B cell (primary cell): Measurements from ENCODE around the gene HLA-F. TPM values are rescaled to one million over a fixed set of nuclear protein-coding genes. Genes with fewer than 3 reads are reported as not detected.

Experiments
- ATAC-seq: fragments of 200-7000 bp; cut with Tn5 transposase; one replicate; pipeline ENCODE4 v1.10.0; 2021; ENCODE audit warnings: low read depth, mild to moderate bottlenecking, moderate number of reproducible peaks, moderate library complexity
- CTCF ChIA-PET: fragments of 350-600 bp; sonication (Branson Sonifier 250); formaldehyde crosslinking; loops from one replicate; lab custom pipeline; 2021; ENCODE audit warnings: antibody characterized with exemption, inconsistent platforms; lab: Charles Lee
- POLR2A ChIA-PET: fragments of 350-600 bp; sonication (Branson Sonifier 250); formaldehyde crosslinking; loops from one replicate; lab custom pipeline; 2021; ENCODE audit warnings: antibody characterized with exemption; lab: Charles Lee
- DNase-seq: peaks from one replicate; pipeline ENCODE4 v3.0.0; 2013
- H2AFZ ChIP-seq: 2 replicates; pipeline ENCODE4 v1.6.1; 2012; ENCODE audit warnings: mild to moderate bottlenecking, low read depth, low read length; ENCODE audit not compliant: insufficient read depth, poor library complexity, severe bottlenecking
- H3K27ac ChIP-seq, 2 donors: 1 replicate in 1 of 2; 2 replicates in 1 of 2; pipeline ENCODE4 v1.5.1; 2012 to 2013; ENCODE audit warnings: low read length in 2 of 2, mild to moderate bottlenecking in 2 of 2, moderate library complexity in 1 of 2
- H3K27me3 ChIP-seq, 4 experiments: fragments of 200-600 bp in 1 of 4; sonication (generic) in 1 of 4; replicated peaks in 1 of 4; 1 replicate in 2 of 4; 2 replicates in 2 of 4; pipeline versions ENCODE4 v1.6.1 to v1.7.0; 2013 to 2016; ENCODE audit warnings: low read length in 3 of 4, mild to moderate bottlenecking in 2 of 4, mixed read lengths in 1 of 4, moderate library complexity in 1 of 4; ENCODE audit not compliant: insufficient read depth in 4 of 4, control insufficient read depth in 3 of 4; ENCODE audit errors: control extremely low read depth in 1 of 4
- H3K36me3 ChIP-seq, 2 experiments: replicated peaks in 1 of 2; 1 replicate in 1 of 2; 2 replicates in 1 of 2; pipeline versions ENCODE4 v1.6.1 to v1.7.1; 2013; ENCODE audit warnings: low read length in 1 of 2; ENCODE audit not compliant: insufficient read depth in 2 of 2, control insufficient read depth in 1 of 2; ENCODE audit errors: control extremely low read depth in 1 of 2, extremely low read depth in 1 of 2
- H3K4me1 ChIP-seq, 2 donors: fragments of 200-600 bp in 1 of 2; sonication (generic) in 1 of 2; 1 replicate in 1 of 2; 2 replicates in 1 of 2; pipeline versions ENCODE4 v1.5.1 to v1.6.1; 2013 to 2017; ENCODE audit warnings: low read length in 2 of 2; ENCODE audit not compliant: control insufficient read depth in 2 of 2, insufficient read depth in 2 of 2
- H3K4me2 ChIP-seq: replicated peaks from 2 replicates; pipeline ENCODE3; 2012; ENCODE audit warnings: mild to moderate bottlenecking, low read depth, low read length; ENCODE audit not compliant: poor library complexity, severe bottlenecking
- H3K4me3 ChIP-seq, 5 experiments: fragments of 200-600 bp in 1 of 5; sonication (generic) in 1 of 5; 1 replicate in 3 of 5; 2 replicates in 2 of 5; pipeline versions ENCODE4 v1.5.1 to v1.7.0; 2011 to 2016; ENCODE audit warnings: low read length in 4 of 5, mild to moderate bottlenecking in 4 of 5, low read depth in 2 of 5, control low read depth in 1 of 5, moderate library complexity in 1 of 5; ENCODE audit not compliant: insufficient read depth in 1 of 5; ENCODE audit errors: control extremely low read depth in 1 of 5, extremely low read depth in 1 of 5
- H3K79me2 ChIP-seq: fragments of 200-600 bp; sonication (generic); one replicate; pipeline ENCODE4 v1.6.0; 2016; ENCODE audit warnings: low read length; ENCODE audit not compliant: control insufficient read depth, insufficient read depth
- H3K9ac ChIP-seq: fragments of 200-600 bp; sonication (generic); 2 replicates; pipeline ENCODE4 v1.6.1; 2017; ENCODE audit warnings: mild to moderate bottlenecking, low read length, moderate library complexity
- H3K9me3 ChIP-seq, 3 donors: one replicate each; pipeline versions ENCODE4 v1.6.1 to v1.7.1; 2013; ENCODE audit warnings: low read length in 2 of 3; ENCODE audit not compliant: control insufficient read depth in 2 of 3, insufficient read depth in 1 of 3; ENCODE audit errors: control extremely low read depth in 1 of 3
- H4K20me1 ChIP-seq: 2 replicates; pipeline ENCODE4 v1.6.0; 2012; ENCODE audit warnings: mild to moderate bottlenecking, low read length; ENCODE audit not compliant: insufficient read depth, control insufficient read depth, poor library complexity, severe bottlenecking
- H3K27ac Mint-ChIP-seq: one replicate; pipeline ENCODE4 v1.8.0; 2021; ENCODE audit warnings: mixed read lengths
- H3K27me3 Mint-ChIP-seq: one replicate; pipeline ENCODE4 v1.8.0; 2021; ENCODE audit warnings: mixed read lengths
- H3K4me1 Mint-ChIP-seq: one replicate; pipeline ENCODE4 v1.8.0; 2021; ENCODE audit warnings: mixed read lengths
- H3K4me3 Mint-ChIP-seq: one replicate; pipeline ENCODE4 v1.8.0; 2021; ENCODE audit warnings: mixed read lengths
- H3K9me3 Mint-ChIP-seq: one replicate; pipeline ENCODE4 v1.8.0; 2022; ENCODE audit warnings: mixed read lengths; ENCODE audit not compliant: insufficient read depth
- CTCF ChIP-seq: fragments of 200-600 bp; IDR thresholded peaks from one replicate; pipeline ENCODE4 v1.8.0; 2022; ENCODE audit warnings: antibody characterized with exemption, mild to moderate bottlenecking
- EZH2 ChIP-seq: IDR thresholded peaks from 2 replicates; pipeline ENCODE4 v1.6.1; 2012; ENCODE audit warnings: borderline replicate concordance, low read depth, mild to moderate bottlenecking, moderate library complexity, low read length; ENCODE audit not compliant: insufficient read depth, poor library complexity, severe bottlenecking
- WGBS: methylation state at CpG from one replicate; pipeline ENCODE4 v1.1.5; 2013; ENCODE audit warnings: missing lambda C conversion rate; ENCODE audit not compliant: insufficient coverage; 5-methylcytosine and 5-hydroxymethylcytosine counted together
- intact Hi-C: fragments of 100-400 bp; cut with micrococcal nuclease; formaldehyde crosslinking; loops from one replicate; pipeline ENCODE4 v1.10.0; 2022
- polyA plus RNA-seq: library from polyadenylated mRNA; depleted of rRNA; stranded (reverse); fragments of >200 nt; gene quantifications from 2 replicates; pipeline ENCODE4 v1.2.3, GENCODE V29; 2012
- total RNA-seq, 2 donors: library from RNA; stranded (reverse); fragments of 120-200 nt in 1 of 2; gene quantifications; 1 replicate in 1 of 2; 2 replicates in 1 of 2; pipeline versions ENCODE4 v1.2.3 to v1.2.4, GENCODE V29; 2013 to 2022

The HLA-F gene
- total and polyA plus RNA-seq, 2 donors (not counting 1 experiment from before 2014, with no cell fraction given), result 895 to 1,409 TPM

- no peak for TF ChIP-seq EZH2
- TF ChIP-seq CTCF, result no peak
- Histone ChIP-seq H3K27me3 (no peaks in the 10 kb centered on the region), H3K4me1 (peaks cover 29 to 43% of the 10 kb centered on the region in 2 donors), H3K4me2 (peak overlapping the region; percentile 95), H3K9ac (peak overlapping the region; percentile 100), H4K20me1 (peaks cover 48% of the 10 kb centered on the region), H2AFZ (no peak overlapping the region), H3K27ac (peak overlapping the region; percentile 99 to 100), H3K79me2 (peaks cover 48% of the 10 kb centered on the region), H3K36me3 (peaks cover 0 to 43% of the 10 kb centered on the region in 2 experiments), H3K4me3 (peak overlapping the region in 4 of 5 experiments; percentile 90 to 100 (median 100)), H3K9me3 (no peaks in the 10 kb centered on the region)
- POLR2A ChIA-PET, result interaction anchor here (1.0 to 1.5 kb wide), 3 partner anchors 9 to 335 kb away, joined by 3 to 6 read pairs (median 6); partner anchors contain the start of gene POLR1H
- 91% methylated on average over 10 of the region's 11 CpGs for WGBS
- Mint-ChIP-seq H3K9me3 (no peaks in the 10 kb centered on the region), H3K4me1 (peaks cover 68% of the 10 kb centered on the region), H3K27me3 (no peaks in the 10 kb centered on the region), H3K27ac (peak overlapping the region; percentile 98), H3K4me3 (peak overlapping the region; percentile 96)
- ATAC-seq, result no peak
- intact Hi-C loops, result loop anchor here (5.0 kb wide), 4 partner anchors 73 to 342 kb away; partner anchors contain the start of genes HLA-A and PPP1R11
- CTCF ChIA-PET, result interaction anchor here (1.4 to 3.9 kb wide), 5 partner anchors 11 to 72 kb away, joined by 5 to 41 read pairs (median 11); no protein-coding TSS in a partner anchor
- peak; percentile 33 for DNase-seq
These were observed 2.0 kb downstream of the HLA-F start for GRCh38 chr6:29724937-29725869.
